Lower leg skin (tissue), 4 donors: Measurements from ENCODE around the gene PARN. TPM values are rescaled to one million over a fixed set of nuclear protein-coding genes. Genes with fewer than 3 reads are reported as not detected.

Experiments used
- DNase-seq, 2 donors: peaks; one replicate each; pipeline ENCODE4 v3.0.0-alpha.2; 2019; ENCODE audit warnings: low spot score in 2 of 2
- H3K4me3 ChIP-seq: fragments of 200-600 bp; sonication (generic); 2 replicates; pipeline ENCODE4 v1.5.1; 2017; ENCODE audit warnings: mild to moderate bottlenecking, low read depth; ENCODE audit not compliant: poor library complexity, severe bottlenecking
- POLR2A ChIP-seq, 2 donors: fragments of 450-650 bp; IDR thresholded peaks; one replicate each; pipeline ENCODE4 v1.6.1; 2016 to 2017; ENCODE audit warnings: antibody characterized with exemption in 2 of 2, mild to moderate bottlenecking in 1 of 2, moderate library complexity in 1 of 2
- WGBS, 2 donors: methylation state at CpG; one replicate each; pipeline ENCODE4 v1.1.5; 2018; 5-methylcytosine and 5-hydroxymethylcytosine counted together
- intact Hi-C: fragments of 100-400 bp; cut with DNase I; formaldehyde crosslinking; loops from one replicate; pipeline ENCODE4 v1.15.0; 2023; ENCODE audit warnings: low total_unique reads
- total RNA-seq, 4 donors: library from RNA; depleted of rRNA; stranded (reverse); fragments of >200 nt; gene quantifications; one replicate each; pipeline ENCODE4 v1.1.0, GENCODE V29; 2016
- TF ChIP-seq, protein P1 (sequence below), 3 donors: fragments of 450-650 bp; IDR thresholded peaks; one replicate each; pipeline ENCODE4 v1.5.1; 2016; ENCODE audit warnings: antibody characterized with exemption in 3 of 3, mild to moderate bottlenecking in 3 of 3, moderate library complexity in 2 of 3

PARN gene
- total RNA-seq, 4 donors from 2014 or later = 23.4 to 28.7 (median 25.4) TPM

- no peak overlapping the region for H3K4me3 ChIP-seq
- intact Hi-C loops = no loop called here
- TF ChIP-seq, protein P1, sequence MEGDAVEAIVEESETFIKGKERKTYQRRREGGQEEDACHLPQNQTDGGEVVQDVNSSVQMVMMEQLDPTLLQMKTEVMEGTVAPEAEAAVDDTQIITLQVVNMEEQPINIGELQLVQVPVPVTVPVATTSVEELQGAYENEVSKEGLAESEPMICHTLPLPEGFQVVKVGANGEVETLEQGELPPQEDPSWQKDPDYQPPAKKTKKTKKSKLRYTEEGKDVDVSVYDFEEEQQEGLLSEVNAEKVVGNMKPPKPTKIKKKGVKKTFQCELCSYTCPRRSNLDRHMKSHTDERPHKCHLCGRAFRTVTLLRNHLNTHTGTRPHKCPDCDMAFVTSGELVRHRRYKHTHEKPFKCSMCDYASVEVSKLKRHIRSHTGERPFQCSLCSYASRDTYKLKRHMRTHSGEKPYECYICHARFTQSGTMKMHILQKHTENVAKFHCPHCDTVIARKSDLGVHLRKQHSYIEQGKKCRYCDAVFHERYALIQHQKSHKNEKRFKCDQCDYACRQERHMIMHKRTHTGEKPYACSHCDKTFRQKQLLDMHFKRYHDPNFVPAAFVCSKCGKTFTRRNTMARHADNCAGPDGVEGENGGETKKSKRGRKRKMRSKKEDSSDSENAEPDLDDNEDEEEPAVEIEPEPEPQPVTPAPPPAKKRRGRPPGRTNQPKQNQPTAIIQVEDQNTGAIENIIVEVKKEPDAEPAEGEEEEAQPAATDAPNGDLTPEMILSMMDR (IDR thresholded peaks at IDR 0.05) = no peak
- no peak for TF ChIP-seq POLR2A (IDR thresholded peaks at IDR 0.05)
- no peak for DNase-seq
- WGBS, 2 donors = 85 to 86% methylated on average over 16 of the region's 16 CpGs
Measured at GRCh38 chr16:14485811-14486519, 144.1 kb downstream of the PARN start.

GRCh38 chr16:14485121-14485551 is 144.9 kb downstream of the PARN start:
- no peak for DNase-seq
- 85 to 87% methylated on average over 2 of the region's 2 CpGs for WGBS, 2 donors
- intact Hi-C loops = no loop called here

DNA sequence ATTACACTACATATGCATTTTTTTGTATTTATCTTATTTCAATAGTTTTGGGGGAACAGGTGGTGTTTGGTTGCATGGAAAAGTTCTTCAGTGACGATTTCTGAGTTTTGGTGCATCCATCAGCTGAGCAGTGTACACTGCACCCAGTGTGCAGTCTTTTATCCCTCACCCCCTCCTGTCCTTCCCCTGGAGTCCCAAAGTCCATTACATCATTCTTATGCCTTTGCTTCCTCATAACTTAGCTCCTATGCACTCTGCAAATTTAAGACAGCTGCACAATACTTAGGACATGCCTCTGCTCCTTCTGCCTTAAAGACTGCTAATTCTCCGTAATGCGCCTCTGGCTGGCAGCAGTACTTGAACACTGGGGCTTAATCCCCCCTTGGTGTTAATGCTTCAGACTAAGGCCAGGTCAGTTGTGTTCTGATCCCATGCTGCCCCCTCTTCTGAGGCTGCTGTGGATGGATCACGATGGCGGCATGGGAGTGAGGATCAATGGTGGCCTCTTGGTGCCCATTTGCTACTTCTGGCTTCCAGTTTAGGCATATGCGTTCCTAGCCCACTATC is 146.2 kb downstream of the PARN start:
- intact Hi-C loops = no loop called here
- 92 to 94% methylated on average over 6 of the region's 6 CpGs for WGBS, 2 donors
- no peak for DNase-seq
- no peak for TF ChIP-seq POLR2A (IDR thresholded peaks at IDR 0.05)
- TF ChIP-seq, protein P1 (IDR thresholded peaks at IDR 0.05) = no peak
- no peak overlapping the region for H3K4me3 ChIP-seq

More at GRCh38 chr16:14485121-14485551, 144.9 kb downstream of the PARN start:
- H3K4me3 ChIP-seq = no peak overlapping the region
- TF ChIP-seq POLR2A (IDR thresholded peaks at IDR 0.05) = no peak
- TF ChIP-seq, protein P1 (IDR thresholded peaks at IDR 0.05) = no peak

DNA sequence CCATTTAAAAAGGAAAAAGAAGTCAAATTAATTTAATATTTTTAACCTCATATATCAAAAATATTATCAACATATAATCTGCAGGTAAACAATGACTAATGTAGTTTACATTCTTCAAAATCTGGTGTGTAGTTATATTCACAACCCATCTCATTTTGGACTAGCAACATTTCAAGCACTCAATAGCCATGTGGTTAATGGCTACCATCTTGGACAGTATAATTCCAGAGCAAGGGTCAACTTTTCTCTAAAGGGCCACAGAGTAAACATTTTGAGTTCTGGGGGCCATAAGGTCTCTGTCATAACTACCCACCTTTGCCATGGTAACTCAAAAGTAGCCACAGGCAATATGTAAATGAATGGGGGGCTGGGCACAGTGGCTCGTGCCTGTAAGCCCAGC is 153.9 kb downstream of the PARN start:
- no peak overlapping the region for H3K4me3 ChIP-seq
- TF ChIP-seq POLR2A (IDR thresholded peaks at IDR 0.05) = no peak
- TF ChIP-seq, protein P1 (IDR thresholded peaks at IDR 0.05) = no peak
- intact Hi-C loops = no loop called here
- no peak for DNase-seq
- 80 to 83% methylated on average over 1 of the region's 1 CpG for WGBS, 2 donors

- intact Hi-C loops = no loop called here
- WGBS, 2 donors = 70 to 71% methylated on average over 7 of the region's 7 CpGs
- DNase-seq = no peak
- no peak for TF ChIP-seq POLR2A (IDR thresholded peaks at IDR 0.05)
- TF ChIP-seq, protein P1 (IDR thresholded peaks at IDR 0.05) = no peak
- H3K4me3 ChIP-seq = no peak overlapping the region
Measured at GRCh38 chr16:14475370-14476139, 154.5 kb downstream of the PARN start.
